ENCODE data around the gene SYT7. TPM values are rescaled to one million over a fixed set of nuclear protein-coding genes. Genes with fewer than 3 reads are reported as not detected.

SYT7 gene
- total RNA-seq, 2 experiments from 2014 or later: not detected

- CTCF ChIA-PET: no interaction called here
- peaks cover 35% of the 10 kb centered on the region for H3K27me3 Mint-ChIP-seq
- H3K4me3 ChIP-seq (ENCODE audit: low read length): no peak overlapping the region
Measured at GRCh38 chr11:61596990-61597389, 16.1 kb upstream of the SYT7 start.

GRCh38 chr11:61596542-61596941 is 15.7 kb upstream of the SYT7 start:
- Mint-ChIP-seq H3K4me3 (no peak overlapping the region), H3K4me1 (ENCODE audit: low read depth) (no peaks in the 10 kb centered on the region), H3K27ac (no peak overlapping the region), H3K27me3 (peaks cover 39% of the 10 kb centered on the region), H3K9me3 (no peaks in the 10 kb centered on the region), H3K36me3 (ENCODE audit: low read depth) (no peaks in the 10 kb centered on the region)
- intact Hi-C loops (cut with DNase I, micrococcal nuclease): no loop called here
- TF ChIP-seq CTCF (IDR thresholded peaks at IDR 0.05): no peak
- no peak overlapping the region for H3K4me3 ChIP-seq (ENCODE audit: low read length)
- peaks cover 3 to 6% of the 10 kb centered on the region in 2 experiments for H3K27me3 ChIP-seq (ENCODE audit: control insufficient read depth in 1 of 2, insufficient read depth in 2 of 2, low read length in 2 of 2)
- H3K9me3 ChIP-seq (ENCODE audit: control insufficient read depth in 1 of 2, insufficient read depth in 1 of 2, low read length in 2 of 2): no peaks in the 10 kb centered on the region
- ChIA-PET CTCF (no interaction called here), POLR2A (no interaction called here)
- no peaks in the 10 kb centered on the region for H3K4me1 ChIP-seq (ENCODE audit: insufficient read depth, low read length)
- no peak overlapping the region for H3K27ac ChIP-seq (ENCODE audit: low read depth in 1 of 2, low read length in 2 of 2)
- no peaks in the 10 kb centered on the region for H3K36me3 ChIP-seq (ENCODE audit: insufficient read depth, low read length)
- ATAC-seq (ENCODE audit: poor library complexity) (no peak), DNase-seq (no peak)

More at GRCh38 chr11:61596990-61597389, 16.1 kb upstream of the SYT7 start:
- Mint-ChIP-seq H3K4me3 (no peak overlapping the region), H3K36me3 (ENCODE audit: low read depth) (no peaks in the 10 kb centered on the region), H3K27ac (no peak overlapping the region), H3K4me1 (ENCODE audit: low read depth) (no peaks in the 10 kb centered on the region), H3K9me3 (no peaks in the 10 kb centered on the region)
- no peak for TF ChIP-seq CTCF (IDR thresholded peaks at IDR 0.05)
- intact Hi-C loops (cut with DNase I, micrococcal nuclease): no loop called here
- POLR2A ChIA-PET: no interaction called here
- Histone ChIP-seq H3K4me1 (ENCODE audit: insufficient read depth, low read length) (no peaks in the 10 kb centered on the region), H3K36me3 (ENCODE audit: insufficient read depth, low read length) (no peaks in the 10 kb centered on the region), H3K9me3 (ENCODE audit: control insufficient read depth in 1 of 2, insufficient read depth in 1 of 2, low read length in 2 of 2) (no peaks in the 10 kb centered on the region), H3K27me3 (ENCODE audit: control insufficient read depth in 1 of 2, insufficient read depth in 2 of 2, low read length in 2 of 2) (peaks cover 2 to 6% of the 10 kb centered on the region in 2 experiments), H3K27ac (ENCODE audit: low read depth in 1 of 2, low read length in 2 of 2) (no peak overlapping the region)
- DNase-seq: no peak
- no peak for ATAC-seq (ENCODE audit: poor library complexity)

GRCh38 chr11:61594907-61595257 is 14.0 kb upstream of the SYT7 start:
- Mint-ChIP-seq H3K27me3 (peaks cover 48% of the 10 kb centered on the region), H3K27ac (no peak overlapping the region), H3K36me3 (ENCODE audit: low read depth) (no peaks in the 10 kb centered on the region), H3K4me1 (ENCODE audit: low read depth) (no peaks in the 10 kb centered on the region), H3K4me3 (no peak overlapping the region), H3K9me3 (no peaks in the 10 kb centered on the region)
- ATAC-seq (ENCODE audit: poor library complexity): no peak
- intact Hi-C loops (cut with DNase I, micrococcal nuclease): no loop called here
- Histone ChIP-seq H3K27ac (ENCODE audit: low read depth in 1 of 2, low read length in 2 of 2) (no peak overlapping the region), H3K4me3 (ENCODE audit: low read length) (no peak overlapping the region), H3K27me3 (ENCODE audit: control insufficient read depth in 1 of 2, insufficient read depth in 2 of 2, low read length in 2 of 2) (peaks cover 6% of the 10 kb centered on the region in 2 experiments), H3K36me3 (ENCODE audit: insufficient read depth, low read length) (no peaks in the 10 kb centered on the region), H3K9me3 (ENCODE audit: control insufficient read depth in 1 of 2, insufficient read depth in 1 of 2, low read length in 2 of 2) (no peaks in the 10 kb centered on the region), H3K4me1 (ENCODE audit: insufficient read depth, low read length) (no peaks in the 10 kb centered on the region)
- POLR2A ChIA-PET: interaction anchor here (0.6 kb wide), 1 partner anchor 165 kb away, joined by 3 read pairs; the partner anchor contains the start of genes CPSF7 and SDHAF2
- no peak for DNase-seq
- no peak for TF ChIP-seq CTCF (IDR thresholded peaks at IDR 0.05)
- CTCF ChIA-PET: no interaction called here

All from CD4-positive, alpha-beta T cell (primary cell).